HepG2 (cell line): ENCODE data around the gene FXR2. TPM values are rescaled to one million over a fixed set of nuclear protein-coding genes. Genes with fewer than 3 reads are reported as not detected.

Experiments used
- ADNP ChIP-seq: sonication (generic); formaldehyde crosslinking; IDR thresholded peaks from 2 replicates; pipeline ENCODE4 v1.4.0; 2020; ENCODE audit warnings: missing genetic modification reagents
- CBX2 ChIP-seq, 2 experiments: fragments of 200-600 bp in 1 of 2; sonication (generic); formaldehyde crosslinking in 1 of 2; IDR thresholded peaks; 2 replicates each; pipeline versions ENCODE4 v1.7.0 to v1.8.1; 2018 to 2022; ENCODE audit warnings: low read depth in 2 of 2, low read length in 1 of 2, mild to moderate bottlenecking in 1 of 2, missing genetic modification reagents in 1 of 2
- CEBPB ChIP-seq: IDR thresholded peaks from 2 replicates; pipeline ENCODE4 v1.6.1; 2011; ENCODE audit warnings: low read depth, low read length, improper control_type of control experiment, borderline replicate concordance
- DZIP1 ChIP-seq: sonication (generic); formaldehyde crosslinking; IDR thresholded peaks from 2 replicates; pipeline ENCODE4 v1.5.0; 2020; ENCODE audit warnings: mild to moderate bottlenecking, missing genetic modification reagents
- HNF1B ChIP-seq: sonication (generic); formaldehyde crosslinking; IDR thresholded peaks from 2 replicates; pipeline ENCODE4 v1.5.1; 2020; ENCODE audit warnings: mild to moderate bottlenecking, moderate library complexity, missing genetic modification reagents
- HOXA3 ChIP-seq: sonication (generic); formaldehyde crosslinking; IDR thresholded peaks from 2 replicates; pipeline ENCODE4 v1.5.0; 2020; ENCODE audit warnings: missing genetic modification reagents
- NKX3-1 ChIP-seq: sonication (generic); formaldehyde crosslinking; IDR thresholded peaks from 2 replicates; pipeline ENCODE4 v1.5.0; 2020; ENCODE audit warnings: missing genetic modification reagents
- RNF219 ChIP-seq: sonication (generic); formaldehyde crosslinking; IDR thresholded peaks from 2 replicates; pipeline ENCODE4 v1.5.0; 2020; ENCODE audit warnings: mild to moderate bottlenecking, missing genetic modification reagents
- SATB2 ChIP-seq: sonication (generic); formaldehyde crosslinking; IDR thresholded peaks from 2 replicates; pipeline ENCODE4 v1.5.0; 2020; ENCODE audit warnings: missing genetic modification reagents
- SMYD3 ChIP-seq: sonication (generic); formaldehyde crosslinking; IDR thresholded peaks from 2 replicates; pipeline ENCODE4 v1.8.1; 2023; ENCODE audit warnings: mild to moderate bottlenecking, missing genetic modification reagents
- SSRP1 ChIP-seq: IDR thresholded peaks from 2 replicates; pipeline ENCODE4 v1.6.1; 2016; ENCODE audit warnings: control low read depth
- THAP9 ChIP-seq: sonication (generic); formaldehyde crosslinking; IDR thresholded peaks from 2 replicates; pipeline ENCODE4; 2020; ENCODE audit warnings: missing genetic modification reagents, mild to moderate bottlenecking, borderline replicate concordance
- ZBTB39 ChIP-seq: sonication (generic); formaldehyde crosslinking; IDR thresholded peaks from 2 replicates; pipeline ENCODE4 v1.5.0; 2020; ENCODE audit warnings: missing genetic modification reagents
- ZNF232 ChIP-seq: sonication (generic); formaldehyde crosslinking; IDR thresholded peaks from 2 replicates; pipeline ENCODE4 v1.4.0; 2020; ENCODE audit warnings: missing genetic modification reagents, borderline replicate concordance
- ZNF546 ChIP-seq: sonication (generic); formaldehyde crosslinking; conservative IDR thresholded peaks from 2 replicates; pipeline ENCODE4 v1.8.1; 2023; ENCODE audit warnings: mild to moderate bottlenecking, missing genetic modification reagents
- ZNF746 ChIP-seq: sonication (generic); formaldehyde crosslinking; IDR thresholded peaks from 2 replicates; pipeline ENCODE4 v1.8.0; 2022; ENCODE audit warnings: mild to moderate bottlenecking, missing genetic modification reagents
- polyA plus RNA-seq, 8 experiments: library from polyadenylated mRNA; depleted of rRNA in 3 of 8; stranded (reverse) in 7 of 8; unstranded in 1 of 8; fragments of >200 nt; fragmentation: Illumina TruSeq in 4 of 8; extraction: Trizol in 4 of 8; gene quantifications; 2 replicates each; pipeline versions ENCODE4 v1.2.1 to v1.2.3, GENCODE V29; 2011 to 2016; ENCODE audit warnings: low read depth in 4 of 8, missing spikeins in 1 of 8, mixed read lengths in 1 of 8; ENCODE audit not compliant: insufficient read depth in 1 of 8
- total RNA-seq, 5 experiments: library from RNA; depleted of rRNA; stranded (reverse); fragments of >200 nt; fragmentation: Illumina TruSeq; extraction: Trizol; gene quantifications; 2 replicates each; pipeline ENCODE4 v1.2.3, GENCODE V29; 2016; ENCODE audit warnings: low read depth in 1 of 5

The FXR2 gene
- total and polyA plus RNA-seq, 2 of the 13 experiments (the other 11 are each of a cell fraction or from before 2014, with no cell fraction given) = 20.9 to 24.4 TPM

- TF ChIP-seq NKX3-1 (CRISPR knock-in tag) (no peak), THAP9 (CRISPR knock-in tag) (peak; percentile 68; the same call in 1 of the 2 replicates), CEBPB (no peak), DZIP1 (CRISPR knock-in tag) (no peak; the same call in 1 of the 2 replicates), RNF219 (CRISPR knock-in tag) (no peak), SSRP1 (no peak), SATB2 (CRISPR knock-in tag) (no peak), ZNF546 (CRISPR knock-in tag) (no peak), SMYD3 (no peak), HOXA3 (CRISPR knock-in tag) (peak; percentile 89), ZNF232 (CRISPR knock-in tag) (no peak), HNF1B (CRISPR knock-in tag) (no peak), CBX2 (IDR thresholded peaks at IDR 0.05; ENCODE audit: low read depth, low read length) (no peak), CBX2 (CRISPR knock-in tag; IDR thresholded peaks at IDR 0.05; ENCODE audit: low read depth) (no peak), ZBTB39 (no peak), ADNP (no peak), ZNF746 (CRISPR knock-in tag) (no peak)
These were observed 53.0 kb downstream of the FXR2 start, which contains the start of gene SENP3 (continued) for GRCh38 chr17:7561589-7562207.
